ENCODE measurements around the gene PROC.

Gene PROC

GRCh38 chr2:127456960-127457359 lies 38.7 kb downstream of the PROC start:
- DNase-seq (ENCODE audit: low read depth) = no peak

DNA sequence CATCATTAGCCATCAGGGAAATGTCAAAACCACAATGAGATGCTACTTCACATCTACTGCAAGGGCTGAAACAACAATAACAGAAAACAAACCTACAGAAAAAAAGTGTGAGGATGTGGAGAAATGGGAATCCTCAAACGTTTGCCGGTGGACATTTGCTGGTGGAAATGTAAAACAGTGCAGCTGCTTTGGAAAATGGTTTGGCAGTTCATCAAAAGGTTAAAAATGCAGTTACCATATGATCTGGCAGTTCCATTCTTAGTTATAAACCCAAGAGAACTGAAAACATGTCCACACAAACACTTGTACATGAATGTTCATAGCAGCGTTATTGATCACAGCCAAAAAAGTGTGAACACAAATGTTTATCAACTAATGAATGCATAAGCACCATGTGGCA lies 44.2 kb downstream of the PROC start:
- DNase-seq (ENCODE audit: low read depth) = no peak

DNA sequence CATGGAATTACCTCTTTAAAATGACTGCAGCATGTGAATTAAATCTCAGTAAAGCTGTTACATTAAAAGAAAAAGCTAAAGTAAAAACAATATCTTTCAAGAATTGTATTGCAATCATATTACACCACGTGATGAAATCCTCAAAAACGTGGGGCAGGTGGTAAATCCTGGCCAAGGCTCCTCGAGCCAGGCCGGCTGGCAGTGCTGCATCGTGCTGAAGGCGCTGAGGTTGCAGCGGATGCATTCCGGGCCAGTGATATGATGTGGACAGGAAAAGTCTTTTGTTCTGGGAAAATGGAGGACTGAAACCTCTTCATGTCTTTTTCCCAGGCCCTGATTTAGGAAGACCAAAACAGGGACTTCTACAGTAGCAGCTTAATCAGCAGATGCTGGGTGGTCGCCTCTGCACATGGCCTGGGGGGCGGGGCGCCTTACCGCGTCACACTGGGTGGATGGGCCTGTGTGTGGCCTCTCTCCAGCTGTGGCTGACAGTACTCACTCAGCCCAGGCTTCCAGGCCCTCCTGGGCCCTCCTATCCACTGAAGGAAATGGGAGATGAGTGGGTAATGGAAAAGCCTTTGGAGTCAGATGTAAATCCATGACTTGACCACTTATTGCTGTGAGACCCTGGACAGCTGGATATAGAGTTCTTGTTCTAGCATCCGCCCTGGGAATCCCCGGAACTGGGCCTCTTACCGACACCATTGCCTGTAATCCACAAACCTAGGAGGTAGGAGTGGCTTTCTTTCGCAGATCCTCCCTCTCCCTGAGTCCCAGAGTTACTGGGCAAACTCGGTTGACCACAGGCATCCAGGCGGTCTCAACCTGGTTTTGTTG lies 45.1 kb downstream of the PROC start:
- no peak for DNase-seq (ENCODE audit: low read depth)

GRCh38 chr2:127464470-127465257 lies 46.4 kb downstream of the PROC start:
- DNase-seq (ENCODE audit: low read depth) = no peak

- no peak for DNase-seq (ENCODE audit: low read depth)
Measured at GRCh38 chr2:127465258-127465657, 47.0 kb downstream of the PROC start.

DNA sequence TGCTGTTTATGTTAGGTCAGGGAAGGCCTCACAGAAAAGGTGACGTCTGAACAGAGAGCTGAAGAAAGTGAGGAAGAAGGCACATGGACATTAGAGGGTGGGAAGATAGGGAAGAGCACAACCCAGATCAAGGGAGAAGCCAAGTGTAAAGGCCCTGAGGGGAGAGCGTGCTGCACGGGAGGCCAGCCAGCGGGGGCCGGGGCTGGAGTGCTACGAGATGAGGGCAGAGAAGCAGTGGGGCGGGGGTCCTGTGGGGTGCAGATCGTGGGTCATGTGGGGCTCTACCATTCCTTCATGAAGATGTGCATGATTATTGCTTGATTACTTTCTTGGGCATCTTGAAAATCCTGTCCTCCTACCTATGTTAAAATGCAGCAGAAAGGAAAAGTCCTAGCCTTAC lies 50.8 kb downstream of the PROC start:
- DNase-seq (ENCODE audit: low read depth) = no peak

GRCh38 chr2:127469974-127470373 lies 51.7 kb downstream of the PROC start:
- DNase-seq (ENCODE audit: low read depth) = no peak

- no peak for DNase-seq (ENCODE audit: low read depth)
Measured at GRCh38 chr2:127471286-127471988, 53.2 kb downstream of the PROC start.

DNA sequence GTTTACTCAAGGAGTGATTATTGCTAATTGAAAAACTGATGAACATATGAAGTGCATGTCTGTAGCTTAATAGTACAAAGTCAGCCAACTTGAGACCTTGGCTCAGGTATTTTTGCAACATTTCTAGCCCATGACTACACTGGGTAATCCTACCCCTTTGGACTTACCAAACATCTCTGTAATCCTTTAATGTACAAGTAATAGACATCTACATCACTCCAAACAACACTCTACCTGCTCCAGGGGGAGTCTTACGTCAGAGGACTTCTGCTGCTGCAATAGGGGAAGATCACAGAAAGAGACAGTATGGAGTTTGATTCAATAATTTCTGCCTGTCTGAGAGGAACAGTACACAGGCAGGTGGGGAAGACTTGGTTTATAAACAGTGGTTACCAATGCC lies 54.0 kb downstream of the PROC start:
- DNase-seq (ENCODE audit: low read depth) = no peak

DNA sequence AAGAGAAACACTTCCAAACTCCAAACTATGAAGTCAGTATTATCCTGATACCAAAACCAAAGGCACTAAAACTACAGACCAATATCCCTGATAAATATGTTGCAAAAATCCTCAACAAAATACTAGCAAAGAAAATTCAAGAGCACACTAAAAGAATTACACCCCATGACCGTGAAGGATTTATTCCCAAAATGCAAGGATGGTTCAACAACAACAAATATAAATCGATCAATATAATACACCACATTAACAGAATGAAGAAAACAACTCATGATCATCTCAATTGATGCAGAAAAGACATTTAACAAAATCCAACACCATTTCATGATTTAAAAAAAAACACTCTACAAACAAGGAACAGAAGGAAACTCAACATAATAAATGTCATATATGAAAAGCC lies 57.6 kb downstream of the PROC start:
- no peak for DNase-seq (ENCODE audit: low read depth)

Measured in fibroblast of the conjunctiva (primary cell).